Measurements from ENCODE around the gene SESTD1.

Gene SESTD1

DNA sequence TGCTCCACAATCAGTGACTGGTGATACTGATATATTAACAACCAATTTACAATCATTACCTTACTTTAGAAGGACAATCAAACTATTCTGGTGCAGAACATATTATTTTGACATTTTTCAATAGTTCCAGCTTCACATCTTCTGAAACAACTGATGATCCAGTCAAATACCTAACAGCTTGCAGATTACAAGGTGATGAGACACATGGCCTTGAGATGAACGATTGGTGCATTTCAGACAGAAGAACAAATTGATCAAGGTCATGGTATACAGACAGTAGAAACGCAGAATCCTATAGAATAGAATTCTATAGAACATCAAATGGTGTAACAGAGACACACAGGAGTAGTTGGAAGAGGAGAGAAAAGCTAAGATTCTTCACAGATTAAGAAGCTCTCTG is 24.8 kb downstream of the SESTD1 start:
- no peak for DNase-seq (ENCODE audit: low spot score in 2 of 2)
- H3K9me3 ChIP-seq, result no peaks in the 10 kb centered on the region
- H3K27me3 ChIP-seq (ENCODE audit: low read depth), result no peaks in the 10 kb centered on the region
- no peak overlapping the region for H3K4me3 ChIP-seq
- in situ Hi-C loops (cut with MboI; ENCODE audit: low sequenced_read_pairs), result no loop called here
- H3K4me1 ChIP-seq, result peaks cover 15% of the 10 kb centered on the region
- no peaks in the 10 kb centered on the region for H3K36me3 ChIP-seq (replicated peaks)

DNA sequence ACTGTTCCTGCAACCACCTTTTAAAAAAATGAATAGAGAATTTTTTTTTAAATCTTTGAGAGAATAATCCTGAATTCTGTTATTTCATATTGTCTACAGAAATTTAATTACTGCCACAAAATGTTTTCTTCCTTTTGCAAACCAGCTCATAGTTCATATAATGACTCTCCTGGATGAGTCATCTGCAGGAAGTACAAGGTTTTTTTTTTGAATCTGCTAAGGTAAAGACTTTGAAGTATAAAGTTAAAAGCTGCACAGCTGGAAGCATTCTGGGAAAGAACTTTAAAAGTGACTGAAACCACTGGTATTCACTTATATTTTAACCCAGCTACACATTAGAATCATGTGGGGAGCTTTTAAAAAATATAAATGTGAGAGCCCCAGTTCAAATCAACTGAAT is 25.4 kb downstream of the SESTD1 start:
- Histone ChIP-seq H3K9me3 (no peaks in the 10 kb centered on the region), H3K4me1 (peaks cover 15% of the 10 kb centered on the region), H3K27me3 (ENCODE audit: low read depth) (no peaks in the 10 kb centered on the region), H3K4me3 (no peak overlapping the region), H3K36me3 (replicated peaks) (no peaks in the 10 kb centered on the region)
- in situ Hi-C loops (cut with MboI; ENCODE audit: low sequenced_read_pairs), result no loop called here
- no peak for DNase-seq (ENCODE audit: low spot score in 2 of 2)

DNA sequence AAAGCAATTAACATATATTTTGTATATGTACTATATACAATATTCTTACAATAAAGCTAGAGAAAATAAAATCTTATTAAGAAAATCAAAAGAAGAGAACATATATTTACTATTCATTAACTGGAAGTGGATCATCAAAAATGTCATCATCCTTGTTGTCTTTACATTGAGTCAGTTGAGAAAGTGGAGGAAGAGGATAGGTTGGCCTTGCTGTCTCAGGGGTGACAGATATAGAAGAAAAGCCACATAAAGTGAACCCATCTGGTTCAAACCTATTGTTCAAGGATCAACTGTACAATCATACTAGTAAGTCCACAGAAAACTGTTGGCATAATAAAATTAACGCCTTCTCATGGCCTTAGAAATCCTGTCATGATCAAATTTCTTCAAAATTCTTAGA is 26.6 kb downstream of the SESTD1 start:
- H3K9me3 ChIP-seq, result no peaks in the 10 kb centered on the region
- DNase-seq (ENCODE audit: low spot score in 2 of 2), result no peak
- in situ Hi-C loops (cut with MboI; ENCODE audit: low sequenced_read_pairs), result no loop called here
- no peaks in the 10 kb centered on the region for H3K36me3 ChIP-seq (replicated peaks)
- H3K4me1 ChIP-seq, result peaks cover 15% of the 10 kb centered on the region
- no peak overlapping the region for H3K4me3 ChIP-seq
- H3K27me3 ChIP-seq (ENCODE audit: low read depth), result no peaks in the 10 kb centered on the region

DNA sequence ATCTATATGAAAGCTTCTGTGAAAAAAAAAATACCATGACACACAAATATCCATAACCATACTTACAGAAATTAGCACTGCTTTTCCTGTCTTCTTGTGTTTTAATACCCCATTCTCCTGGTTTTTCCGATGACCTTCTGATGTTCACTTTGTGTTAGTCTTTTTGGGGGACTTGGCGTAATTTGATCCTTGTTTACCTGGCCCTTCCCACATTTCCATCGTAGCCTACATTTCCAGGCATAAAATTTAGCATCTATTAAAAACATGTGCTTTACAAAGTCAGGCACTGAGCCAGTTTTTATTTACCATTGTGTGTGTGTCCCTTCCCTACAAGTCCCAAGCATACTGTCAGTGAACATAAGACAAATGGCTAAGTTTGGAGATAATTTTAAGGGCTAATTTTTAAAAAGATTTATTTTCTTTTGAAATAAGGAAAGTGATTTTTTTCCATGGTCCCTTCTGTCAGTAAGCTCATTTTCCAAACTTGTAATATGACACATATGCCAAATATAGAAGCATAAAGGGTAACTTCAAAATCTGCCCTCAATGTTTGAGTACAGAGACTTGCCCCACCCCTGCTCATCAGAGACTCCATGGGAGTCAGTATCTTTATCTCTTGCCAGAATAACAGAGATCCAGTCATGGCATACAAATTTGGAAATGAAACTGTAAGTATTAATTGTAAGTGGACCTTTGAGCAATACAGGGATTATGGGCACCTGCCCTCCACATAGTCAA is 27.3 kb downstream of the SESTD1 start:
- no peaks in the 10 kb centered on the region for H3K36me3 ChIP-seq (replicated peaks)
- H3K4me1 ChIP-seq, result peaks cover 15% of the 10 kb centered on the region
- no peak for DNase-seq (ENCODE audit: low spot score in 2 of 2)
- H3K9me3 ChIP-seq, result no peaks in the 10 kb centered on the region
- H3K27me3 ChIP-seq (ENCODE audit: low read depth), result no peaks in the 10 kb centered on the region
- H3K4me3 ChIP-seq, result no peak overlapping the region
- in situ Hi-C loops (cut with MboI; ENCODE audit: low sequenced_read_pairs), result no loop called here

DNA sequence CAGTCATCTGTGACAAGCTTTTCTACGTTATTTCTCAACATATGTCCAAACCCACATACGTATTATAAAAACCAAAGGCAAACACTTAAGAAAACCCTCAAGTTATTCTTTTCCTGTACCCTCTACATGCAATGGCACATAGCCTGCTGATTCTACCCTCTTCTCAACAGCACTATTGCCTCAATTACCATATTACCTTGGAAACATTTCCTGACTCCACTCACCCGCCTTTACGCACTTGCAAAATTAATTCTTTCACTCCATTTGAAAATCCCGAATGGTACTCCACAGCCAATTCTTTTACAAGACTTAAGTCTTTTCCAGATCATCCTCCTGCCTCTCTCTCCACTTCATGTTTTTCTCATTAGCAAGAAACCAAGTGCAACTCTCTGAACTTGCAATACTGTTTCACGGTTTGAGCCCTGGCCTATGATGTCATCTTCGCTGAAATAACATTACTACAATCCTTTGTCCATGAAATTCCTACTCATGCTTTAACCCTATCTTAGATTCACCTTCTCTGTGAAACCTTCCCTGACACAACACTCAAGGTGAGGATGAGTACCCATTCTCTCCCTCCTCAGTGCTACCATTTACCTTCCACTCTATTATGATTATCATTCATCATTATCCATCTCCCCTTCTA is 29.0 kb downstream of the SESTD1 start:
- no peak overlapping the region for H3K4me3 ChIP-seq
- peaks cover 10% of the 10 kb centered on the region for H3K4me1 ChIP-seq
- H3K36me3 ChIP-seq (replicated peaks), result no peaks in the 10 kb centered on the region
- H3K9me3 ChIP-seq, result no peaks in the 10 kb centered on the region
- no peaks in the 10 kb centered on the region for H3K27me3 ChIP-seq (ENCODE audit: low read depth)
- DNase-seq (ENCODE audit: low spot score in 2 of 2), result no peak
- in situ Hi-C loops (cut with MboI; ENCODE audit: low sequenced_read_pairs), result no loop called here

DNA sequence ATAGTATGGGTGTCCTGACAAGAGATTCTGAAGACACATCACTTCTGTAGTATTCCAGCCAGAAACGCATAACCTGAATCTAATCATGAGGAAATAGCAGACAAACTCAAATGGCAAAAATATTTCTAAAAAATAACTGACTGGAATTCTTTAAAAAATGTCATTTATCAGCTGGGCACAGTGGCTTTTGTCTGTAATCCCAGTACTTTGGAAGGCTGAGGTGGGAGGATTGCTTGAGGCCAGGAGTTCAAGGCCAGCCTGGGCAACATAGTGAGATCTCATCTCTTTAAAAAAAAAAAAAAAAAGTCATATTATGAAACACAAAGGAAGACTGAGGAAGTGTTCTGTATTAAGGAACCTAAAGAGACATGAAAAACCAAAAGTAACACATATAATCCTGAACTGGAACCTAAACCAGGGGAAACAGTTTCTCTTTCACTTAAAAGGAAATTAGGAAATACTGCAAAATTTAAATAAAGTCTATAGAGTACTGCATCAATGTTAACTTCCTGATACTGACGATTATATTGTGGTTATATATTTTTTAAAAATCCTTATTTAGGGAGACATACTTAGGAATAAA is 29.9 kb downstream of the SESTD1 start:
- DNase-seq (ENCODE audit: low spot score in 2 of 2), result no peak
- Histone ChIP-seq H3K27me3 (ENCODE audit: low read depth) (no peaks in the 10 kb centered on the region), H3K36me3 (replicated peaks) (no peaks in the 10 kb centered on the region), H3K4me3 (no peak overlapping the region), H3K9me3 (no peaks in the 10 kb centered on the region), H3K4me1 (peaks cover 3% of the 10 kb centered on the region)
- in situ Hi-C loops (cut with MboI; ENCODE audit: low sequenced_read_pairs), result no loop called here

DNA sequence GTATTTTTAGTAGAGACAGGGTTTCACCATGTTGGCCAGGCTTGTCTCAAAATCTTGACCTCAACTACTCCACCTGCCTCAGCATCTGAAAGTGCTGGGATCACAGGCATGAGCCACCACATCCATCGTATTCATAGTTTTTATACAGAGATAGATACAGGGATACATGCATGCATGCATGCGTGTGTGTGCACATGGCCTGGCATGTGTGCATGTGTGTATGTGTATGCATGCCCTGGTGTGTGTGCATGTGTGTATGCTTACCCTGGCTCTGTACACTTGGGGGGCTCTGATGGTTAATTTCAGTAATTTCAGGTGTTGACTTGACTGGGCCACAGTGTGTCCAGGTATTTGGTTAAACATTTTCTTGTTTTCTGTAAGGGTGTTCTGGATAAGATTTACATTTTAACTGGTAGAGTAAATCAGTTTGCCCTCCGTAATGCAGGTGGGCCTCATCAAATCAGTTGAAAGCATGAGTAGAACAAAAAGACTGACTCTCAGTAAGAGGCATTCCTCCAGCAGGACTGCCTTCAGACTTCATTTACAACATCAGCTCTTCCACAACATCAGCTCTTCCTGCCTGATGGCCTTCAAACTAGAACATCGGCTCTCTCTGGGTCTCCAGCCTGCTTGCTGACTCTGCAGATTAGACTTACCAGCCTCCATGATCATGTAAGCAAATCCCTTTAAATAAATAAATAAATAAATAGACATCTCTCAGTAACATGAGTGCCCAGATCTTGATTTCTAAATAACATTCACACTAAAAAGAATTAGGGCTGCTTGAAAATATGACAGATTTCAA is 30.8 kb downstream of the SESTD1 start:
- no peak for DNase-seq (ENCODE audit: low spot score in 2 of 2)
- in situ Hi-C loops (cut with MboI; ENCODE audit: low sequenced_read_pairs), result no loop called here
- Histone ChIP-seq H3K4me1 (no peaks in the 10 kb centered on the region), H3K27me3 (ENCODE audit: low read depth) (no peaks in the 10 kb centered on the region), H3K9me3 (no peaks in the 10 kb centered on the region), H3K36me3 (replicated peaks) (no peaks in the 10 kb centered on the region), H3K4me3 (no peak overlapping the region)

DNA sequence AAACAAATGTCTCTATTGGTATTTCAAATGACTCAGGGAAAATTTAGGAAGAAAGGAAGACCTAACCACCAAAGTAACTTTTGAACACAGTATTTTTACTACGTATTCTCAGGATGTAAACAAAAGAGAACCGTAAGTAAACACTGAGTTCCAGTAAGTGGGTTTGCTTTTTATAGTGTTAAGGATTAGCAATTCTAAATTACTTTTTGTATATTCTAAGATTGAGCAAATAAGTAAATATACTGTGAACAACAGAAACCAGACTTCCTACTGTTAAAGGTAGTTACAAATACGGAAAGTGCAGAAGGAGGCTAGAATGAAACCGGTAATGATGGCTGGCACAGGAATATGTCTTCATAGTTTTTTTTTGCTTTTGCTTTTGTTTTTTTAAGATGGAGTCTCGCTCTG is 31.5 kb downstream of the SESTD1 start:
- no peak for DNase-seq (ENCODE audit: low spot score in 2 of 2)
- Histone ChIP-seq H3K4me3 (no peak overlapping the region), H3K27me3 (ENCODE audit: low read depth) (no peaks in the 10 kb centered on the region), H3K36me3 (replicated peaks) (no peaks in the 10 kb centered on the region), H3K4me1 (no peaks in the 10 kb centered on the region), H3K9me3 (no peaks in the 10 kb centered on the region)
- in situ Hi-C loops (cut with MboI; ENCODE audit: low sequenced_read_pairs), result no loop called here

DNA sequence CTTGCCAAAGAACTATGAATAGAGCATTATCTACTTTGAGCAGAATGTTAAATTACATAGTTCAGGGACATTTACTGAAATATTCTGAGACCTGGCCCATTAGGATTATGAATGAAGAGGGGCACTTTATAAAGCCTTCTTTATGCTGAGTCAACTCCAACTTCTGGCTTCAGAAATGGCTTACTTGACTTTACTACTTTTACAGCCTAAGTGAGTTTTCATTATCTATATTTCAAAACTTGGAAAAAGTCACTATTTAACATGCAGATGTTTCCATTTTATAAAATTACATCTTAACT is 37.7 kb downstream of the SESTD1 start:
- no peaks in the 10 kb centered on the region for H3K36me3 ChIP-seq (replicated peaks)
- peaks cover 10% of the 10 kb centered on the region for H3K4me1 ChIP-seq
- H3K9me3 ChIP-seq, result no peaks in the 10 kb centered on the region
- DNase-seq (ENCODE audit: low spot score in 2 of 2), result no peak
- in situ Hi-C loops (cut with MboI; ENCODE audit: low sequenced_read_pairs), result no loop called here
- no peaks in the 10 kb centered on the region for H3K27me3 ChIP-seq (ENCODE audit: low read depth)
- no peak overlapping the region for H3K4me3 ChIP-seq

DNA sequence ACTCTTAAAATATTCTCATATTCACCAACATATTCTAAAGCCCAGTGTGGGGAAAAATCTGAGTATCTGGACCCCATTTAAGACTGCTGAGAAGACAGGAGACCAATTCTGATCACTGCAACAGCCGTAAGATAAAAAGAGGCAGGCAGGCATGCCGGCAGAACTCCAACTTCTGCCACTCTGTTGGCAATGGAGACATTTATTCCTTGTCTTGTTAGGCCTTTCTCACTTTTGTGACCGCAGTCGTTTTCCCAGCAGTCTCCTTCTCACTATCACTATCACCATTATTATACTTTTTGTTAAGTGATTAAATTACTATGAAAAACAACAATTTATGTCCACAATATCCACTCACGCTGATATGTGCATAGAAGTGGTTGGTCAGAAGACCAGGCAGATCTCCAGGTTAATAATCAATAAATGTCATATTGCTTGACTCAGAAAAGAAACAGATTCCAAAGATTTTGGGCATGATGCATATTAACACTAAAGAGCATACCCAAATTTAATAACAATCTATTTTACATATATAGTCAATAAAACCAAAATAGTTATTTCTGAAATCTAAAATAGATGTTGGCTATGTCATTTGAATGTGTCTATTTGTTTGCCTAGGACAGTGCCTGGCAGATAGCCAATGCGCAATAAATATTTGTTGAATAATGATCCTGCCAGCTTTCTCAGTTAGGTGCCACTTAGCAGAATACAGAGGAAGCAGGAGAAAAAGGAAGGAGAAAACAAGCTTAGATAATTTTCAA is 38.2 kb downstream of the SESTD1 start:
- in situ Hi-C loops (cut with MboI; ENCODE audit: low sequenced_read_pairs), result no loop called here
- H3K9me3 ChIP-seq, result no peaks in the 10 kb centered on the region
- no peak overlapping the region for H3K4me3 ChIP-seq
- peaks cover 10% of the 10 kb centered on the region for H3K4me1 ChIP-seq
- H3K27me3 ChIP-seq (ENCODE audit: low read depth), result no peaks in the 10 kb centered on the region
- no peak for DNase-seq (ENCODE audit: low spot score in 2 of 2)
- H3K36me3 ChIP-seq (replicated peaks), result no peaks in the 10 kb centered on the region

DNA sequence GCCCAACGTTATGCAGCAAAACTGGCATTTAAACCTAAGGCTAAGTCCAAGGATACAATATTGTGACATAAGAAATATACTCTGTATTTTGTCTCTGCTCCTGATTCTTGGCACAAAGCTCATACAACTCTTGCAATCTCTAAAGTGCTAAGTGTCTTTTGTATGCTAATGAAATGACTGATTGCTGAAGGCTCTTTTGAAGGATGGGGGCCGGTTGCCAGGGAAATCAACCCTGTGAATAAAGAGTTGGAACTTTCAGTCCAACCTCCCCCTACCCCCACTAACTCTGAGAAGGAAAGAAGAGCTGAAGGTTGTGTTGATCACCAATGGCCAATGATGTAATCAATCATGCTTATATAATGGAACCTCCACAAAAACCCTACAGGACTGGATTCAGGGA is 40.3 kb downstream of the SESTD1 start:
- in situ Hi-C loops (cut with MboI; ENCODE audit: low sequenced_read_pairs), result no loop called here
- H3K4me1 ChIP-seq, result peaks cover 10% of the 10 kb centered on the region

DNA sequence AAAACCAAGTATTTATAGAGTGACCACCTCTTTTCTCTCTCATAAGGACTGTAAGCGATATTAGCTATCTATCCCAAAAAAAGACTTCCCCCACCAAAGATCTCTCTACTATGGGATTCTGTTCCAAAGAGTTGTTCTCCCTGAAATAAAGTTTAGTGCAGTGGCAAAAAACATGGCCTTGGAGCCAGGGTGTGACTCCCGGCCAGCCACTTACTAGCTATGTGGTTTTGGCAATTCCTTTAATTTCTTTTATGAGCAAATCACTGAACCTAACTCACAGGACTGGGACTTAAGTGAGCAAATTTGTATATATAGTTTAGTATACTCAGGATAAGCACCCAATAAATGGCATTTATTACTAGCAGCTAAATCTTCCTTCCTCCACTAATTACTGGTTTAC is 42.6 kb downstream of the SESTD1 start:
- Histone ChIP-seq H3K4me3 (no peak overlapping the region), H3K27me3 (ENCODE audit: low read depth) (no peaks in the 10 kb centered on the region), H3K36me3 (replicated peaks) (no peaks in the 10 kb centered on the region), H3K9me3 (no peaks in the 10 kb centered on the region), H3K4me1 (peaks cover 14% of the 10 kb centered on the region)
- in situ Hi-C loops (cut with MboI; ENCODE audit: low sequenced_read_pairs), result no loop called here
- no peak for DNase-seq (ENCODE audit: low spot score in 2 of 2)

More for the DNA sequence above, 40.3 kb downstream of the SESTD1 start:
- Histone ChIP-seq H3K27me3 (ENCODE audit: low read depth) (no peaks in the 10 kb centered on the region), H3K9me3 (no peaks in the 10 kb centered on the region), H3K4me3 (no peak overlapping the region), H3K36me3 (replicated peaks) (no peaks in the 10 kb centered on the region)
- DNase-seq (ENCODE audit: low spot score in 2 of 2), result peak; percentile 49 to 50

DNA sequence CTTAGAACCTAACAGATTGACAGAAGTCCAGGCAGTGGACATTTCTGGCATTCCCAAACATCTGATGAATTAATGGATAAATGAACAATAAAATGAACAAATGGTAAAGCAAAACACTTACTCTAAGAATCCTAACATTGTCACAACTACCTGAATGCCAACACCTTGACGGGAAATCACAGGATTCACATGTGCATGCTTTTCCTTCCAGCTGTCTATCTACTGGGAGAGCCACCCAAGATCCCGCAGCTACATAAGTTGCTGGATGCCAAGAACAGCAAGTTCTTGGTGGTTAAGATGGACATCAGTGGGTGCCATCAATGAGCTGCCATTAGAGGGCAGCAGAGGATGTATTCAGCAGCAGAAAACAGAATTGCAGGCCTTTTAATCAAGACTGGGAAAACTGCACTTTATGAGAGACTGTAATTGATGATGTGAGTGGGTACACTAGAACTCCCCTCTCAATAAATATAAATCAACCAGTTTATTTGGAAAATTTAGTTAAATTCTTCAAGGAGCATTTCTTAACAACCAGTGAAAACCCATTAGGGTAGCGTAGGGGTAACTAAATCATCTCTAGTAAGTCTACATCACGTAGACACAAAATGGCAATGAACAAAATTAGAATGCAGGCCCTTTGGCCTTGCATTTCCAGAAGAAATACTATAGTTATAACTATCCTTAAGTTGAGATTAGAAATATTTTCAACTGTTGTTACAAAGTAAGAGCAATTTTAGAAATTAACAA is 45.6 kb downstream of the SESTD1 start:
- Histone ChIP-seq H3K4me3 (no peak overlapping the region), H3K4me1 (peaks cover 3% of the 10 kb centered on the region; the same call in 1 of the 2 replicates), H3K36me3 (replicated peaks) (no peaks in the 10 kb centered on the region), H3K9me3 (no peaks in the 10 kb centered on the region), H3K27me3 (ENCODE audit: low read depth) (no peaks in the 10 kb centered on the region)
- peak; percentile 72 to 74 for DNase-seq (ENCODE audit: low spot score in 2 of 2)
- in situ Hi-C loops (cut with MboI; ENCODE audit: low sequenced_read_pairs), result no loop called here
